H7 (cell line): ENCODE results near the gene EHMT1. TPM values are rescaled to one million over a fixed set of nuclear protein-coding genes. Genes with fewer than 3 reads are reported as not detected.
"Not testable (repeated sequence)": the region's sequence is repeated elsewhere in the genome, so short reads cannot be mapped to it uniquely, and the experiment has no call there.

Source experiments
- DNase-seq: peaks from one replicate; pipeline ENCODE4 v3.0.0; 2012
- H3K27me3 ChIP-seq: 2 replicates; pipeline ENCODE4 v1.6.0; 2011; ENCODE audit warnings: mild to moderate bottlenecking, low read length; ENCODE audit not compliant: control insufficient read depth, insufficient read depth
- H3K36me3 ChIP-seq: replicated peaks from 2 replicates; pipeline ENCODE4 v1.5.1; 2011; ENCODE audit warnings: low read length; ENCODE audit not compliant: control insufficient read depth, insufficient read depth
- H3K4me3 ChIP-seq: 2 replicates; pipeline ENCODE4 v1.5.1; 2011; ENCODE audit warnings: low read depth, mild to moderate bottlenecking, control low read depth, low read length, moderate library complexity; ENCODE audit not compliant: insufficient read depth
- total RNA-seq: library from RNA; depleted of rRNA; stranded (reverse); fragments of >200 nt; shearing (Covaris generic); gene quantifications from 2 replicates; pipeline ENCODE4 v1.2.3, GENCODE V29; 2014

EHMT1 gene
- total RNA-seq, 1 experiment from 2014 or later, result 89.6 TPM

- DNase-seq, result no peak
- H3K27me3 ChIP-seq, result no peaks in the 10 kb centered on the region
- H3K4me3 ChIP-seq, result no peak overlapping the region
- peaks cover 27% of the 10 kb centered on the region for H3K36me3 ChIP-seq
Measured at GRCh38 chr9:137800196-137801022, 181.6 kb downstream of the EHMT1 start.

GRCh38 chr9:137801023-137801319 lies 182.2 kb downstream of the EHMT1 start:
- peaks cover 26% of the 10 kb centered on the region for H3K36me3 ChIP-seq
- no peak overlapping the region for H3K4me3 ChIP-seq
- H3K27me3 ChIP-seq, result no peaks in the 10 kb centered on the region
- peak; percentile 37 for DNase-seq

- H3K27me3 ChIP-seq, result no peaks in the 10 kb centered on the region
- no peak overlapping the region for H3K4me3 ChIP-seq
- H3K36me3 ChIP-seq, result peaks cover 25% of the 10 kb centered on the region
- DNase-seq, result no peak
Measured at GRCh38 chr9:137802021-137802420, 183.2 kb downstream of the EHMT1 start.

GRCh38 chr9:137802521-137803243 lies 183.9 kb downstream of the EHMT1 start:
- H3K36me3 ChIP-seq, result peaks cover 23% of the 10 kb centered on the region
- H3K27me3 ChIP-seq, result no peaks in the 10 kb centered on the region
- DNase-seq, result no peak
- H3K4me3 ChIP-seq, result no peak overlapping the region

- DNase-seq, result no peak
- no peak overlapping the region for H3K4me3 ChIP-seq
Measured at GRCh38 chr9:137804908-137805630, 186.3 kb downstream of the EHMT1 start.

GRCh38 chr9:137807721-137808703 lies 189.2 kb downstream of the EHMT1 start:
- H3K4me3 ChIP-seq, result no peak overlapping the region
- H3K27me3 ChIP-seq, result no peaks in the 10 kb centered on the region
- DNase-seq, result no peak
- H3K36me3 ChIP-seq, result peaks cover 9% of the 10 kb centered on the region

More at GRCh38 chr9:137804908-137805630, 186.3 kb downstream of the EHMT1 start:
- H3K36me3 ChIP-seq, result peaks cover 14% of the 10 kb centered on the region
- no peaks in the 10 kb centered on the region for H3K27me3 ChIP-seq

- Histone ChIP-seq H3K36me3 (peaks cover 16% of the 10 kb centered on the region), H3K27me3 (no peaks in the 10 kb centered on the region), H3K4me3 (no peak overlapping the region)
- DNase-seq, result no peak
Measured at GRCh38 chr9:137809040-137809576, 190.3 kb downstream of the EHMT1 start.

- H3K4me3 ChIP-seq, H3K27me3 ChIP-seq, DNase-seq: not testable (repeated sequence)
- peaks cover 17% of the 10 kb centered on the region for H3K36me3 ChIP-seq
Measured at GRCh38 chr9:137809726-137810450, 191.1 kb downstream of the EHMT1 start.

GRCh38 chr9:137811283-137811870 lies 192.6 kb downstream of the EHMT1 start:
- H3K4me3 ChIP-seq, result no peak overlapping the region
- H3K36me3 ChIP-seq, result peaks cover 30% of the 10 kb centered on the region
- no peaks in the 10 kb centered on the region for H3K27me3 ChIP-seq
- peak; percentile 55 for DNase-seq

- peaks cover 38% of the 10 kb centered on the region for H3K36me3 ChIP-seq
- H3K27me3 ChIP-seq, result no peaks in the 10 kb centered on the region
- H3K4me3 ChIP-seq, result no peak overlapping the region
- DNase-seq, result peak; percentile 43
Measured at GRCh38 chr9:137812356-137813023, 193.7 kb downstream of the EHMT1 start.

GRCh38 chr9:137813167-137813566 lies 194.4 kb downstream of the EHMT1 start:
- DNase-seq, result peak; percentile 42
- Histone ChIP-seq H3K4me3 (no peak overlapping the region), H3K27me3 (no peaks in the 10 kb centered on the region), H3K36me3 (peaks cover 42% of the 10 kb centered on the region)

GRCh38 chr9:137813651-137814415 lies 195.0 kb downstream of the EHMT1 start:
- Histone ChIP-seq H3K27me3 (no peaks in the 10 kb centered on the region), H3K36me3 (peaks cover 43% of the 10 kb centered on the region), H3K4me3 (no peak overlapping the region)
- peak; percentile 52 for DNase-seq
